ENCODE data around the gene ODF2.
A peak's percentile ranks its signal among the peaks of the same experiment; 100 is the strongest.
"Not testable (repeated sequence)": the region's sequence is repeated elsewhere in the genome, so short reads cannot be mapped to it uniquely, and the experiment has no call there.

Gene ODF2

DNA sequence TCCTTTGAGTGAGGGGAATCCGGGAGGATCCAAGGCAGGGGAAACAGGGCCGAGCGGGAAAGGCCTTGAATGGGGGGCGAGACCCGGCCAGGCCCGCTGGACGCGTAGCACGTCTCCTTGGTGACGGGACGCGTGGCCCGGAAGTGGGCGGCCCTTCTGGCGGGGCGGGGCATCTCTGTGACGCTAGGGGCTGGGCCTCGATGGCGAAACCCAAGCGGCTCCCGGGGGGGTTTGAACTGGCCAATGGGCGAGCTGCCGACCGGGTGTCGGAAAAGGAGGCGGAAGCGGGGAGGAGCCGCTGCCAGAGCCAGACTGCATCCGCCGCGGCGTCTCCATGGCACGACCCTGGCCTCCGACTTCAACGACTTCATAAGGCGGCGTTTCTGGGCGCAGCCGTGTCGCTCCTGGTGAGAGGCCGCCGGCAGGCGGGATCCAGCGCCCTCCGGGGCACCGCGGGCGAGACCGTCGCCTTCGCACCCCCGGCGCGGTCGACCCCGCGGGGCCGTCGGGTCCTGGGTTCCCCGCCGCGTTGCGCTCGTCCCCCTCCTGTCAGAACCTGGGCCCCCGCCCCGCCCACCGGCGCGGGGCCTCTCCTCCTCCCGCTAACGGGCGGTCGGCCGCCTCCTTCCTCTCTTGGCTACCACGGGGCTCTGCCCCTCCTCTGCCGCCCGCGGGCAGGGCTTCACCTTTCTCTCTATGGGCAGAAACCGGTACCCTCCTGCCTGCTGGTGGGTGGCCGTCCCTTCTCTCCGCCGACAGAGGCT is at the start of gene ODF2:
Gene ODF2 (plus strand): TSS at position 158 of the 764 bp plus-strand sequence. CDS start 86 bp downstream, at position 244.
- H3K36me3 Mint-ChIP-seq (ENCODE audit: low read depth) = peaks cover 11% of the 10 kb centered on the region
- no peaks in the 10 kb centered on the region for H3K9me3 Mint-ChIP-seq
- H3K27me3 Mint-ChIP-seq (ENCODE audit: low read depth) = no peaks in the 10 kb centered on the region
- peaks cover 21% of the 10 kb centered on the region for H3K4me1 Mint-ChIP-seq (ENCODE audit: low read depth)
- peak within 1 kb of the TSS; percentile 87 for H3K27ac Mint-ChIP-seq
- peak within 1 kb of the TSS; percentile 90 for H3K4me3 Mint-ChIP-seq

DNA sequence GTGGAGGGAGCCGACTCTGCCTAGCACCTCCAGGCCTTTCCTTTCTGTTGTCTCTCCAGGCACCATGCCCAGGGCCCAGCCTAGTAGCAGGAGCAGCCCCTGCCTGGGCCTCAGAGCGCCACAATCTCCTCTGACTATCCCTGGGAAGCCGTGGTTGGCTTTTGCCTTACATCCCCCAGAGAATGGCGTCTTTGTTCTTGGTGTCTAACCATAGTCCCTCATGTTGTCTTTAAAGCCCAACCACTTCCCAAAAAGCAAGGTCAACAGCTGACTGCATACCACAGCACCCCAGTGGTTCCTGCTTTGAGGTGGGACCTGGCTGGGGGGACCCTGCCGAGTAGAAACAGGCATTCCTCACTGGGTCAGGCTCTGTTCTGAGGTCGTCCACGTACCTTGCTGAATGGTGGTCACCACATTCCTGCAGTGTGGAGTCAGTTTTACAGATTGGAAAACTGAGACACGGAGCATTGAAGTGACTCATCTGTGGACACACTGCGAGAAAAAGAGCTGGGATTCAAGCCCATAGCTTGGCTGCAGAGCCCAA is 48.9 kb upstream of the ODF2 start:
- Mint-ChIP-seq H3K4me1 (ENCODE audit: low read depth) (no peaks in the 10 kb centered on the region), H3K36me3 (ENCODE audit: low read depth) (no peaks in the 10 kb centered on the region), H3K27ac (no peak overlapping the region), H3K4me3 (no peak overlapping the region), H3K27me3 (ENCODE audit: low read depth) (peaks cover 28% of the 10 kb centered on the region), H3K9me3 (no peaks in the 10 kb centered on the region)

DNA sequence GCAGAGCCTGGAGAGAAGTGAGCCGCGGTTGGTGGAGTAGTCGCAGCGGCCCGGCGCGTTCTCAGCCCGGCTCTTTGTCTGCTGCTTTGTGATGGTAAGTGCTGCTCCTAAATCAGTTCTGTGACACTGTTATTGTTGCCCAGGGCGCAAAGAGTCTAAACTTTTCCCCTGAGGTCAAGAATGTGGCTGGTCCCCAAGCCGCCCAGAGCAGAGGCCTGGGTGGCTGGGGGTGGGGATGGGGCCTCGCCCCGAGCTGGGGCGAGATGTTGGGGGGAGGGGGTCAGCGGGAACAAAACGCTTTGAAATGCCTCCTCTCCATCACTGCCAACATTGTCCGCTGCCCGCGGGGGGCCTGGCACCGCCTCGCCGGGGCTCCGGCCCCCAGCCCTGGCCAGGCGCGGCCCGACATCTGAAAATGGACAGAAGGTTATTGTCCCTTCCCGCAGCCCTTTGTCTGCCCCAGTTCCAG is 46.8 kb upstream of the ODF2 start:
- Mint-ChIP-seq H3K9me3 (no peaks in the 10 kb centered on the region), H3K36me3 (ENCODE audit: low read depth) (no peaks in the 10 kb centered on the region), H3K27me3 (ENCODE audit: low read depth) (peaks cover 32% of the 10 kb centered on the region), H3K27ac (no peak overlapping the region), H3K4me3 (no peak overlapping the region), H3K4me1 (ENCODE audit: low read depth) (no peaks in the 10 kb centered on the region)

DNA sequence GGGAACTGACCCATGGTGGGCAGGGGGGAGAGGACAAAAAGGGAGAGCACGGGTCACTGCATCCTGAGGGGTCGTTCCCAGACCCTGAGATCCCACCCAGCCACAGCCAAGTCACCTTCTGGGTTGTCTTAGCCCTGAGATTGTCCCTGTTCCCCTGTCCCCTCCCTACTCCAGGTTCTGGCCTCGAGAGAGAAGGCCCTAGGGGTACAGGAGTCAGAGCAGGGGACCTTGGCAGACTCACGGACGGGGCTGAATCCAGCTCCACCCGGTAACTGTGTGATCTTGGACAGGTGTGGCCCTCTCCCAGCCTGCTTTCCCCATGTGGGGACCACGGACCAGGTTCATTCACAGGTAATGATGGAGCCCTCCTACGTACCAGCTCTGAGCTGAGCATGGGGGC is 46.4 kb upstream of the ODF2 start:
- Mint-ChIP-seq H3K4me3 (no peak overlapping the region), H3K36me3 (ENCODE audit: low read depth) (no peaks in the 10 kb centered on the region), H3K9me3 (no peaks in the 10 kb centered on the region), H3K27ac (no peak overlapping the region), H3K27me3 (ENCODE audit: low read depth) (peaks cover 36% of the 10 kb centered on the region), H3K4me1 (ENCODE audit: low read depth) (no peaks in the 10 kb centered on the region)

DNA sequence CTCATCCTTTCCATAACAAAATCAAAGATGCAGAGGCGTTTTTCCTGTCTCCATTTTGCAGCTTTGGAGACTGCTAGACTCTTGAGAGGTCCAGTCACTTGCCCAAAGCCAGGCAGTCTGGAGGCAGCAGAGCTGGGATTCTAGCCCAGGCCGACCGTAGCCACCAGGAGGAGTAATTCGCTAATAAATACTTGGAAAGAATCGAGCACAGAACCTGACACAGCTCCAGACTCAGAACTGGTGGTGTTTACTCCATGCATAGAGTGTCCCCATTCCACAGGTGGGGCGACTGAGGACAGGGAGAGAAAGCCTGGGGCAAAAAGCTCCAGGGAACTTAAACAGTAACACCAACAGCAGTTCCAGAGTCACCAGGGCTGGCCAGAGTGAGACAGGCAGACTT is 45.8 kb upstream of the ODF2 start:
- no peak overlapping the region for H3K27ac Mint-ChIP-seq
- no peaks in the 10 kb centered on the region for H3K36me3 Mint-ChIP-seq (ENCODE audit: low read depth)
- no peaks in the 10 kb centered on the region for H3K9me3 Mint-ChIP-seq
- no peak overlapping the region for H3K4me3 Mint-ChIP-seq
- peaks cover 41% of the 10 kb centered on the region for H3K27me3 Mint-ChIP-seq (ENCODE audit: low read depth)
- H3K4me1 Mint-ChIP-seq (ENCODE audit: low read depth) = no peaks in the 10 kb centered on the region

DNA sequence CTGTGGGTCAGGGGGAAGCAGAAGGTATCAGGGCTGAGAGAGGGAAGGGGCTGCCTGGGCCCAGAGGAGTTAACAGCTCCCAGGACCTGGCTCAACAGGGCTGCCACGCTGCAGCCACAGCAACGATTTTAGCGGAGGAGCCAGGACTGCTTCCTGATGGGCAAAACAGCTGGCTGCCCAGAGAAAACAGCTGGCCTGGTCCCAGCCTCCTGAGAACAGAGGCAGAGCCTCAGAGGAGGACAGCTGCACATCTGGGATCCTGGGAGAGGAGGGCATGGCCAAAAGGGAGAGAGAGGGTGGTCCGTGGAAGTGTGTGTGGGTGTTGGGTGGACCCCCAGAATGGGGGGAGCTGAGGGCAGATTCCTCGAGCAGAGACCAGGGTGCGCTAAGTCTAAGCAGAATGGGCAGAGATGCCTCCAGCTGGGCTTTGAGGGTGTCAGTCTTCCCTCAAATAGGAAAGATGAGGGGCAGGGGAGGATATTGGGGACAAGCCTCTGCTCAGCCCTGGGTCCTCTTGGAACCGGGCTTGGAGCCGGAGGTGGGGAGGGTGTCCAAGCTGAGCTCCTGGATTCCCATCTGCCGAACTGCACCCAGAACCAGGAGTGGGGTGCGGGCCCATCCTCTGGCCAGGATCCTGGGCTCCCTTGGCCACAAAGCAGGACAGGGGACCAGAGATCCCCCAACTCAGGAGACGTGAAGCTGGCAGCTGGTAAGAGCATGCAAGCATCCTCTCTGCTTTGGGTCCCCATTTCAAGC is 44.3 kb upstream of the ODF2 start:
- no peaks in the 10 kb centered on the region for H3K36me3 Mint-ChIP-seq (ENCODE audit: low read depth)
- peaks cover 1% of the 10 kb centered on the region for H3K4me1 Mint-ChIP-seq (ENCODE audit: low read depth)
- H3K4me3 Mint-ChIP-seq = no peak overlapping the region
- H3K27me3 Mint-ChIP-seq (ENCODE audit: low read depth) = peaks cover 55% of the 10 kb centered on the region
- H3K9me3 Mint-ChIP-seq = no peaks in the 10 kb centered on the region
- H3K27ac Mint-ChIP-seq = no peak overlapping the region

DNA sequence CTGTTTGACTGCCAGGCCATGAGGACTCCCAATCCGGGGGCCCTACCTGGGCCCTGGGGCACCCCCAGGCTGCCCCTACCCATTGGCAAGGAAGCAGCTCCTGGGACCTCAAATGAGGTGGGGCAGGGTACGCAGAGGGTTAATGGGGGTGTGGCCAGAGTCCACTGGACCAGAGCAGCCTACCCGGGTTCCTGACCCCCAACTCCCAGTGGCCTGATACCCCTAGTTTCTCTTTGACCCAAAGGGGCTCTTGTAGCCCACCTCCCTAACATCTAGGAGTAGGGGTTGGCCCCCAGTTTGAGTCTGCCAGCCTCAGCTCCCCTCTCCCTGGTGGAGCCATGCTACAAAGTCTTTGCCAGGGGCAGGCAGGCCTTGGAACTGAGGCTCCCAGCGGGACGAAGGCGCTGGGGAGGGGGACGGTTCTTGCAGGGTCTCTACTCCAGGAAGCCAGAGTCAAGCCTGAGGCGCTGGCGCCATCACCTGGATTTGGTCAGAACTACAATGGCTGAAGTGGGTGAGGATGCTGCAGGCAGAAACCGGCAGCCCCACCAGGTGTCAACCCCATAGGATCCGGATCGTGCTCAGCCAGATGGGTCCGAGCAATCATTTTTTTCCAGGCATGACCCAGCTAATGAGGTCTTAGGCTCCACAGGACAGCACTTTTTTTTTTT is 43.6 kb upstream of the ODF2 start:
- Mint-ChIP-seq H3K36me3 (ENCODE audit: low read depth) (no peaks in the 10 kb centered on the region), H3K4me3 (no peak overlapping the region), H3K4me1 (ENCODE audit: low read depth) (peaks cover 3% of the 10 kb centered on the region), H3K27me3 (ENCODE audit: low read depth) (peaks cover 61% of the 10 kb centered on the region), H3K9me3 (no peaks in the 10 kb centered on the region), H3K27ac (no peak overlapping the region)

DNA sequence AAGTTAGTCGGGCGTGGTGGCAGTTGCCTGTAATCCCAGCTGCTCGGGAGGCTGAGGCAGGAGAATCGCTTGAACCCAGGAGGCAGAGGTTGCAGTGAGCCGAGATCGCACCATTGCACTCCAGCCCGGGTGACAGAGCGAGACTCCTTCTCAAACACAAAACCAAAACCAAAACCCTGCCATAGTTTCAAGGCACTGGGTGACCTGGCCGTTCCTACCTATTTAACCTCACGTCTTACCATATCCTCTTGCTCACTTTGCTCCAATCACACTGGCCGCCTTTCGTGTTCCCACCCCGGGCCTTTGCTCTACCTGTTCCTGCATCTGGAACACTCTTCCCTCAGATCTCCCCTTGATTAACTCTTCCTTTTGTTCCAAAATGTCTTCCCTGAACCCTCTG is 42.1 kb upstream of the ODF2 start:
- not testable (repeated sequence) for H3K36me3 Mint-ChIP-seq (ENCODE audit: low read depth); H3K27ac Mint-ChIP-seq; H3K4me1 Mint-ChIP-seq (ENCODE audit: low read depth); H3K9me3 Mint-ChIP-seq; H3K4me3 Mint-ChIP-seq
- H3K27me3 Mint-ChIP-seq (ENCODE audit: low read depth) = peaks cover 58% of the 10 kb centered on the region

DNA sequence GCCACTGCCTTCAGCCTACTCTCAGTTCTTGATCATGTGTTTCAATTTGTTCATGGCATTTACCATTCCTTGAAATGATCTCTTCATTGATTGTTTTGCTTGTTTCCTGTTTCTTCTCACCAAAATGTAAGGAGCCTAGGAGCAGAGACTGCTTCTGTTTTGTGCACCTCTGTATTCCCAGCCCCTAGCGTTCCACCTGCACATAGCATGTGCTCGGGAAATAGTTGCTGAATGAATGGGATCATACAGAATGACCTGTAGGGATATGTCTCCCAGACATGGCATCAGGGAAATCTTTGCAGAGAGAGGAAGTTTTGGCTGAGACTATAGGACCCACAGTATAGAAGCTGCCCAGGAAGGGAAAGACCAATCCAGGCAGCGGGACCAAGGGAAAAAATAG is 41.3 kb upstream of the ODF2 start:
- Mint-ChIP-seq H3K27ac (no peak overlapping the region), H3K36me3 (ENCODE audit: low read depth) (no peaks in the 10 kb centered on the region), H3K27me3 (ENCODE audit: low read depth) (peaks cover 64% of the 10 kb centered on the region), H3K4me1 (ENCODE audit: low read depth) (peaks cover 3% of the 10 kb centered on the region), H3K9me3 (no peaks in the 10 kb centered on the region), H3K4me3 (no peak overlapping the region)

DNA sequence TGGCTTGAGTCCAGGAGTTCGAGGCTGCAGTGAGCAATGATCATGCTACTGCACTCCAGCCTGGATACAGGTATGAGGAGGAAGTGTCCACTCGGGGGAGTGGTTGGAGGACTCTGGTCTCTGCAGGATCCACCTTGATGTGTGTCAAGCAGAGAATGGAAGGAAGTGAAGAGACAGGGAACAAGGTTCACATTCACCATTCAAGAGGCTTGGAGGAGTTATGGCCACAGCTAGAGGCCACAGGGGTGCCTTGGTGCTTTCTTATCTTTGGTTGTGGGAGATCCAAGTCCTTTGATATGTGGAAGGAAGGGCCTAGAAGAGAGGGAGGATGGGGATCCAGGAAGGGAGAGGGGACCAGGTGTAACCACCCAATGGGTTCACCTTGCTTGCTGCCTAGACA is 40.5 kb upstream of the ODF2 start:
- no peaks in the 10 kb centered on the region for H3K9me3 Mint-ChIP-seq
- peaks cover 8% of the 10 kb centered on the region for H3K4me1 Mint-ChIP-seq (ENCODE audit: low read depth)
- H3K36me3 Mint-ChIP-seq (ENCODE audit: low read depth) = no peaks in the 10 kb centered on the region
- no peak overlapping the region for H3K4me3 Mint-ChIP-seq
- H3K27me3 Mint-ChIP-seq (ENCODE audit: low read depth) = peaks cover 61% of the 10 kb centered on the region
- H3K27ac Mint-ChIP-seq = no peak overlapping the region

DNA sequence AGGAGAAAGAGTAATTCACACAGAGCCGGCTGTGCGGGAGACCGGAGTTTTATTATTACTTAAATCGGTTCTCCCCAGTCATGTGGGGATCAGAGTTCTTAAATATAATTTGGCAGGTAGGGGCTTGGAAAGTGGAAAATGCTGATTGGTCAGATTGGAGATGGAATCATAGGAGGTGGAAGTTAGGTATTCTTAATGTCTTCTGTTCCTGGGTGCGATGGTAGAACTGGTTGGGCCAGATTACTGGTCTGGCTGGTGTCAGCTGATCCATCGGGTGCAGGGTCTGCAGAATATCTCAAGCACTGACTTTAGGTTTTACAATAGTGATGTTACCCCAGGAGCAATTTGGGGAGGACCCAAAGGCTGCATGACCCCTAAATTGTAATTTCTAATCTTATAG is 39.8 kb upstream of the ODF2 start:
- H3K4me3 Mint-ChIP-seq = no peak overlapping the region

DNA sequence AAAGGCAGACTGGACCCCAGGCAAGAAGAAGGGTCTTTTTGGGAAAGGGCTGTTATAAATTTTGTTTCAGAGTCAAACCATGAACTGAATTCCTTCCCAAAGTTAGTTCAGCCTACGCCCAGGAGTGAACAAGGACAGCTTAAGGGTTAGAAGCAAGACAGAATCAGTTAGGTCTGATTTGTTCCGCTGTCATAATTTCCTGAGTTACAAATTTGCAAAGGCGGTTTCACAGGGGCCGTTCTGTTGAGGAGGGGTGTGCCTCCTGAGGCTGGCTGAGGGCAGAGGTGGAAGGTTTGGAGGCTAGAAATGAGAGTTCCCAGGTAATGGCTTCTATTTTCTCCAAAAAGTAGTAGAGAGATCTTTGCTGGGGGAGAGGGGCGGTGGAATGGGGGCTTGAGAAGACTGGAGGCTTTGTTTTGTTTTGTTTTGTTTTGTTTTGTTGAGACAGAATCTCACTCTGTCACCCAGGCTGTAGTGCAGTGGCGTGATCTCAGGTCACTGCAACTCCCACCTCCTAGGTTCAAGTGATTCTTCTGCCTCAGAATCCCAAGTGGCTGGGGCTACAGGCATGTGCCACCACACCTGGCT is 39.3 kb upstream of the ODF2 start:
- H3K9me3 Mint-ChIP-seq = no peaks in the 10 kb centered on the region
- no peak overlapping the region for H3K27ac Mint-ChIP-seq
- peaks cover 50% of the 10 kb centered on the region for H3K27me3 Mint-ChIP-seq (ENCODE audit: low read depth)
- H3K36me3 Mint-ChIP-seq (ENCODE audit: low read depth) = no peaks in the 10 kb centered on the region
- peaks cover 8% of the 10 kb centered on the region for H3K4me1 Mint-ChIP-seq (ENCODE audit: low read depth)
- no peak overlapping the region for H3K4me3 Mint-ChIP-seq

More for the DNA sequence above, 39.8 kb upstream of the ODF2 start:
- Mint-ChIP-seq H3K27me3 (ENCODE audit: low read depth) (peaks cover 54% of the 10 kb centered on the region), H3K27ac (no peak overlapping the region), H3K9me3 (no peaks in the 10 kb centered on the region), H3K36me3 (ENCODE audit: low read depth) (no peaks in the 10 kb centered on the region), H3K4me1 (ENCODE audit: low read depth) (peaks cover 8% of the 10 kb centered on the region)

DNA sequence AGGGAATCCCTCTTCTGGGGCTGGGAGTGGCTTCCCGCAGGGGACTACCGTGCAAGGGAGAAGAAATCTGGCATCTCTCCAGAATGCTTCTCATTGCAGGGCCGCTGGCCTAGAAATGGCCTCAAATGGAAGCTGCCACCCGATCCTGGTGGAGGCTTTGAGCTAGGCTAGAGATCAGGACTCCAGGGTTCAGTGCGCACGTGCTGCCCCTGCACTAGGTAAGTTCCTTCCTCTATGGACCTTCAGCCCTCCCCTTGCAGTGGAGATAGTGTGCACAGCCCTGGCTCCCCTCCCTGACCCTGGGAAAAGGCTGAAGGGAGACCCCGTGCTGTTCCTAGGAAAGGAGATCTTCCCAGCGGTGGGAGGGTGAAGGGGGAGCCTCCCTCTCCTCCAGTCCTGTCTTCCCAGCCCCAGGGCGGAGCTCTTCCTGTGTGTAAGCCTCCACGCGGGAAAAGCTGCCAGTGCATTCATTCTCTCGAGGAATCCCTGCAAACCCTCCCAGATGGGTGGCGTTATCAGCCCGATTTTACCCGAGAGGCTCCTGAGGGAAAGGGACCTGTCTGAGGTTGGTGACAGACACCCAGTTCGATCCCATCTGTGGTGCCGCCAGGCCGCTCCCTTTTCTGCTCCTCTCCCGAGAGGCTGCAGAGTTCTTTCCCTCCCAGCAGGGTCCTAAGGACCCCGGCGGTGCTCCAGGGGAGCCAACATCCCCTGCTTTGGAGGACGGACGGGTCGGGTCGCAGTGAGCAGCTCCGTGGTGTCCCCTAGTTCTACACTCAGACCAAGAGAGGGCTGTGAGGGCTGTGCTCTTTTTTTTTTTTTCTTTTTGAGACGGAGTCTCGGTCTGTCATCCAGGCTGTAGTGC is 36.5 kb upstream of the ODF2 start:
- no peaks in the 10 kb centered on the region for H3K9me3 Mint-ChIP-seq
- H3K4me1 Mint-ChIP-seq (ENCODE audit: low read depth) = peaks cover 10% of the 10 kb centered on the region
- H3K27ac Mint-ChIP-seq = no peak overlapping the region
- H3K27me3 Mint-ChIP-seq (ENCODE audit: low read depth) = peaks cover 55% of the 10 kb centered on the region
- no peaks in the 10 kb centered on the region for H3K36me3 Mint-ChIP-seq (ENCODE audit: low read depth)
- peak overlapping the region; percentile 72 for H3K4me3 Mint-ChIP-seq
